Stimulated activated CD4-positive, alpha-beta T cell treated with anti-CD3 and anti-CD28 coated beads, Interleukin-2, amount 100 ng/mL, for 48 hours (primary cell): ENCODE measurements around the gene ERBB4.

Experiments
- DNase-seq, 2 donors: peaks; one replicate each; pipeline ENCODE4 v3.0.0-alpha.2; 2020

Gene ERBB4

GRCh38 chr2:212427638-212428037, 111.0 kb downstream of the ERBB4 start:
- DNase-seq, result no peak

- DNase-seq, result no peak
Observed at GRCh38 chr2:212426637-212427412, 111.8 kb downstream of the ERBB4 start.

GRCh38 chr2:212424082-212424481, 114.5 kb downstream of the ERBB4 start:
- DNase-seq, result no peak

GRCh38 chr2:212423089-212423488, 115.5 kb downstream of the ERBB4 start:
- DNase-seq, result no peak

- no peak for DNase-seq
Observed at GRCh38 chr2:212421556-212422334, 116.9 kb downstream of the ERBB4 start.

GRCh38 chr2:212416086-212416485, 122.5 kb downstream of the ERBB4 start:
- DNase-seq, result no peak

GRCh38 chr2:212414767-212415211, 123.8 kb downstream of the ERBB4 start:
- DNase-seq, result no peak

GRCh38 chr2:212409560-212409959, 129.0 kb downstream of the ERBB4 start:
- DNase-seq, result no peak

- DNase-seq, result no peak
Observed at GRCh38 chr2:212408524-212408923, 130.1 kb downstream of the ERBB4 start.

GRCh38 chr2:212406716-212407115, 131.9 kb downstream of the ERBB4 start:
- no peak for DNase-seq

GRCh38 chr2:212402316-212402715, 136.3 kb downstream of the ERBB4 start:
- no peak for DNase-seq

GRCh38 chr2:212398316-212398715, 140.3 kb downstream of the ERBB4 start:
- no peak for DNase-seq

GRCh38 chr2:212392544-212392943, 146.1 kb downstream of the ERBB4 start:
- no peak for DNase-seq

- no peak for DNase-seq
Observed at GRCh38 chr2:212392043-212392442, 146.6 kb downstream of the ERBB4 start.

- no peak for DNase-seq
Observed at GRCh38 chr2:212387146-212387545, 151.5 kb downstream of the ERBB4 start.

GRCh38 chr2:212385241-212385640, 153.4 kb downstream of the ERBB4 start:
- no peak for DNase-seq

GRCh38 chr2:212384027-212384426, 154.6 kb downstream of the ERBB4 start:
- no peak for DNase-seq

- DNase-seq, result no peak
Observed at GRCh38 chr2:212381428-212382102, 157.0 kb downstream of the ERBB4 start.

- DNase-seq, result no peak
Observed at GRCh38 chr2:212379103-212379502, 159.5 kb downstream of the ERBB4 start.

GRCh38 chr2:212367431-212367830, 171.2 kb downstream of the ERBB4 start:
- DNase-seq, result no peak

GRCh38 chr2:212364112-212364985, 174.3 kb downstream of the ERBB4 start:
- no peak for DNase-seq

GRCh38 chr2:212361174-212361756, 177.3 kb downstream of the ERBB4 start:
- DNase-seq, result no peak
